ENCODE results near the gene GATA6.

The GATA6 gene

GRCh38 chr18:22169011-22169888 lies at the start of gene GATA6:
GATA6 (plus strand) TSS chr18:22169589; CDS start chr18:22171145, 1,556 bp downstream.
- DNase-seq (ENCODE audit: low read depth, low spot score) = no peak

DNA sequence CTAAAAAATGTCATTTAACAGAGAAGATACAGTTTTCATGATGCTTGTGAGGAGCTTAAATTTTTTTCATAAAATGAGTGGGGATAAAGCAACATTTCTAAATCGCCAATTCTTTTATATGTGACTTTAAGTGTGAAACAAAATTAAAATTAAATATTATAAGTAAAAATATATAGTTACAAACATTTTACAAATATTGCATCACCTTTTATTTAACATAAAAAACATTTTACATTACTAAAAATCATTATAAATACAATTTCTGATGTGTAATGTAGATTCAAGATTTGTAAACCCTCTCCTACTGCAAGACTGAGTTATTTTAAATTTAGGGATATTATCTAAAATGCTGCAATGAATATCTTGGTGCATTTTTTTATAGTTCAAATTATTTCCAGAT lies 44.4 kb upstream of the GATA6 start:
- no peak for DNase-seq (ENCODE audit: low read depth, low spot score)

GRCh38 chr18:22128954-22129353 lies 40.4 kb upstream of the GATA6 start:
- no peak for DNase-seq (ENCODE audit: low read depth, low spot score)

DNA sequence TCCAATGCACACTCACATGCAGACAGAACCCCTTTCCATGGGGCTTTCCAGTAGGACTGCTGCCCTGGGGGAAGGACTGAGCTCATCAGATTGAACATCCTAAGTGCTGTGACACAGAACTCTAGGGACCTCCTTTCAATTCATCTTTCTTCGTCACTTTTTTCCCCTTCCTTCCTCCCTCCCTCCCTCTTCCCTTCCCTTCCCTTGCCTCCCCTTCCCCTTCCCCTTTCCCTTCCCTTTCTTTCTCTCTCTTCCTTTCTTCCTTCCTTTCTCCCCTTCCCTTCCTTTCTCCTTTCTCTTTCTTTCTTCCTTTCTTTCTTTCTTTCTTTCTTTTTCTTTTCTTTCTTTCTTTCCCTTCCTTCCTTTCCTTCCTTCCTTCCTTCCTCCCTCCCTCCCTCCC lies 39.6 kb upstream of the GATA6 start:
- no peak for DNase-seq (ENCODE audit: low read depth, low spot score)

DNA sequence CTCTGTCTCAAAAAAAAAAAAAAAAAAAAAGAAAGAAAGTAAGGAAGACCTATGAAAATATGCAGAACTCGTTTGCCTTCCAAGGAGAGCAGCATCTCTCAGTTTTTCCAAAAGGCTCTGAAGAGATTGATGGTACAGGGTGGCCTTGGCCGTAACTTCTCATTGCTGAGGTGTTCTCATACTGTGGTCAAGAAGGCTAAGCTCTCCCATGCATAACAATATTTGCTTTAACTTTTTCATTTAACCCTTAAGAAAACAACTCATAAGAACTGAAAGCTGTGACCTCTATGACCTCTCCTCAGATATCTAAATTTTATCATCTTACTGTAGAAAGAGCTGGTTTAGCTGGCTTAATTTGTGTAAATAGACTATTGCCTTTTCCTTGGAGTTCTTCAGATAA lies 37.1 kb upstream of the GATA6 start:
- DNase-seq (ENCODE audit: low read depth, low spot score) = no peak

DNA sequence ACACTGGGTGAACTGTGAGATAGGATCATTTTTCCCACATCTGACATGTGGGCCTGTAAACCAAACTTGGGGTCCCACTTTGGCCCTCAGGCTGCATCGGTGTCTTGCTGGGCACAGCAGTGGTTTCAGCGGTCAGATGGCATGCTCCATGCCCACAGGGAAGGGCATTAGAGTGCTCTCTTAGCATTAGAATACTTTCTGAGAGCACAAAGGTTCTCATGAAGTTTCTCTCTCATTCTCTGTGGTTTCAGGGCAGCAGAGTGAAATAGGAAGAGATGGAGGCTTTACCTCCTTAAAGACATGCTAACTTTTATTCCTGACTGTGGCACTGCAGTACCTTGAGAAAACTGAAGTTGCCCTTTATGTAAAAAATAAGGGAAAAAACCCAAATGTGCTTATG lies 36.6 kb upstream of the GATA6 start:
- no peak for DNase-seq (ENCODE audit: low read depth, low spot score)

- no peak for DNase-seq (ENCODE audit: low read depth, low spot score)
Observed at GRCh38 chr18:22136395-22136794, 33.0 kb upstream of the GATA6 start.

DNA sequence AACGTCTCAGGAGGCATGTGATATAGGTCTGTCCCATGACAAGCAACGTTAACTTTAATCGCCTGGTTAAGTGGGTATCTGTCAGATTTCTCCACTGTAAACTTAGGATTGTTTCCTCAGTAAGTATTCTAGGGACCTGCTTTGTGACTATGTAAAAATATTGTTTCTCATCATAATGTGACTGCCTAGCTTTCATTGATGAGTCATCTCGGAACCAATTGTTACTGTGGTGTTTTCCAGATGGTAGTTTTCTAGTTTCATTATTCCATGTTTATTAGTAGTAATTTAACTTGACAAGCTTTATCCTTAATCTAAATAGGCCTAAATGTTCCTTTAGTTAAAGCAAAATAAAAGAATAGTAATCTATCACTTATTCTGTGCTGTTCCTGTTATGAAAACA lies 28.2 kb upstream of the GATA6 start:
- no peak for DNase-seq (ENCODE audit: low read depth, low spot score)

DNA sequence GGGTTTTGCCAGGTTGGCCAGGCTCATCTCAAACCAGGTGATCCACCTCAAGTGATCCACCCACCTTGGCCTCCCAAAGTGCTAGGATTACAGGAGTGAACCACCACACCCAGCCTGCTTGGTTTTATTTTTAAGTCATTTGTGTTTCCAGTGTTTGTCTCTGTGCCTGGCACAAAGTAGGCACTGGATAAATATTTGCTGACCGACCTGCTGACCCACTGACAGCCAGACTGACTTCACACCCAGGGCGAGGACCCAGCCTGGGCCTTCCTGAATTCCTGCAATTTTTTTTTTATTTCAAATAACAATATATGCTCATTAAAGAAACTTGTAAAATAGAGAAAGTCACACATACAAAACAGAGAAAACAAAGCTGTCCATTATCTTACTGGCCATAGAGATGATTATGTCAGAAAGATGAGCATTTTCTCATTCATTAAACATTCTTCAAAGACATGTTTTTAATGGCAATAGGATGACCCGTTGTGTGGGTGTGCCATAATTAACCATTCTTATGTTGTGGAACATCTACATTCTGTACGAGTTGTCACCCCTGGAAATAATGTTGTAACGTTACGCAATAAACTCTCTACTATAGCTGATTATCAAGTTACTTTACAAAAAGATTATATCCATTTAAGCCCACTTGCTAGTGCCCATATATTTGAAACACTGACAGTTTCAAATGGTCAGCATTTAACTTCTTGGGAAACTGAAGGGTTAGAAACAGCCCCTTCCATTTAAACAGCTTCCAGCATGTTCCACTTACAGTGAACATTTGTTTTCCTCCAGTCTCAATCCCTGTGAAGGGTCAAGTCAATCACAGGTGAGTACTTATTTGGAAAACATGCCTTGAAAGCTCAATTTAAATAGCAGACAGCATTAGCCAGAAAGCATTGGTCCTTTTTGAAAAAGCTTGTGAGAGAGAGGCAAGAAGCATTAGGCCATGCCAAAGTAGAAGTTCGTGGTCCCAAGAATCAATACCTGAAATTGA lies 25.7 kb upstream of the GATA6 start:
- DNase-seq (ENCODE audit: low read depth, low spot score) = no peak

GRCh38 chr18:22145160-22145559 lies 24.2 kb upstream of the GATA6 start:
- DNase-seq (ENCODE audit: low read depth, low spot score) = no peak

DNA sequence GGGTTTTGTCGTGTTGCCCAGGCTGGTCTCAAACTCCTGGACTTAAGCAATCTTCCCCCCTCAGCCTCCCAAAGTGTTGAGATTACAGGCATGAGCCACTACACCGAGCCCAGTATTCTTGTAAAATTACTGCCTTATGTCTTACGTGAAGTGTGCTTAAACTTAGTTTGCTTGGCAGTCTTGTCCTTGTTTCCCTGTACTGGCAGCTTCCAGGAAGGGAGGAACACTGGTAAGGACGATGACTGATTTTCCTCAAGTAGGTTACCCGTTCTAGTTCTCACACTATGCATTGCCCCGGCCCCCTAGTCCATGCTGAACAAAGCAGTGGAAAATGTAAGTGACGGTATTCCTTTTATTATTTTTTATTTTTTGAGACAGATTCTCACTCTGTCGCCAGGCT lies 19.7 kb upstream of the GATA6 start:
- DNase-seq (ENCODE audit: low read depth, low spot score) = no peak

DNA sequence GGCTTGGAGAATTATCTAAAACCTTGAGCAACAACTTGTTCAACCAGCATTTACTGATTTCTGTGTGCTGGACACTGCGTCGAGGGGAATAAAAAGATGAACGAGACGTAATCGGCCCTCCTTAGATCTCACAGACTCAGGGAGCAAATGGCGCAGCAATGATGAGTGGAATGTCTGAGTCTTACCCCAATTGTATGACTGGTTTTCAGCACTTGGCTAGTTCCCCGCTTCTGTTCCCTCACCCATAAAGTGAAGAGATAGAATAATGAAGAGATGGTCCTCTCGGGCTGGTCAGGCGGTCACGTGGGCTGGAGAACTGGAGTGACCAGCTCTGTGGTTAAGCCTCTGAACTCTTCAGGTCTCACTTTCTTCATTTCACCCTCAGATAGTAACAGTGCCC lies 17.3 kb upstream of the GATA6 start:
- DNase-seq (ENCODE audit: low read depth, low spot score) = no peak

- no peak for DNase-seq (ENCODE audit: low read depth, low spot score)
Observed at GRCh38 chr18:22153428-22153827, 16.0 kb upstream of the GATA6 start.

GRCh38 chr18:22155584-22155983 lies 13.8 kb upstream of the GATA6 start:
- DNase-seq (ENCODE audit: low read depth, low spot score) = no peak

DNA sequence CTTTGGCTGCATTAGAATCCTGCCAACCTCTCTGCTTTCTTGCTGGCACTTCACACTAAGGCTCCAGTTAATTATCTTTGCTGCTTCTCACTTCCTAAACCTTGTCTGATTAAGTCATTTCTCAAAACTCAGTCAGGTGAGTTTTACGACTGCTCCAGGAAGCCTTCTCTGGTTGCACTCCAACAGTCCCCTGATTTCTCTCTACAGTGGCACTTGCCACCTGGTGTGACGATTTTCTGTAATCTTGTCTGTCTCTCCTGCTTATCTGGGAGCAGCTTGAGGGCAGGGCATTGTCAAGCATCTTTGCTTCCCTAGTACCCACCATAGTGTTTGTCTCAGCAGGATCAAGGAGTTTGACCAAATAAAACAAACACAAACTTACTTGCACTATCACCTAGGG lies 10.4 kb upstream of the GATA6 start:
- no peak for DNase-seq (ENCODE audit: low read depth, low spot score)

DNA sequence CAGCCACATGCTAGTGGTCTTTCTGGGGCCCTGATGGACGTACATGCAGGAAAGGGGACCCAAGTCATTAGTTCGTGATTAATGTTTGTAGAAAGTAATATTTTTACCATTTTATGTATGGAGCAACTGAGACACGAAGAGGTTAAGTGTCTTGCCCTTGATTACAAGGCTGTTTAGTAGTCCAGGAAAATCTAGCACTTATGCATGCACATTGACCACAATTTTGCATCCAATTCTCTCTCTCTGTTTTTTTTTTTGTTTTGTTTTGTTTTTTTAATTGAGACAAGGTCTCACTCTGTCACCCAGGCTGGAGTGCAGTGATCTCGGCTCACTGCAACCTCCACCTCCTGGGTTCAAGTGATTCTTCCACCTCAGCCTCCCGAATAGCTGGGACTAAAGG lies 8.3 kb upstream of the GATA6 start:
- no peak for DNase-seq (ENCODE audit: low read depth, low spot score)

- DNase-seq (ENCODE audit: low read depth, low spot score) = no peak
Observed at GRCh38 chr18:22163416-22164161, 5.8 kb upstream of the GATA6 start.

GRCh38 chr18:22164337-22165048 lies 4.9 kb upstream of the GATA6 start:
- no peak for DNase-seq (ENCODE audit: low read depth, low spot score)

GRCh38 chr18:22165049-22165602 lies 4.3 kb upstream of the GATA6 start:
- no peak for DNase-seq (ENCODE audit: low read depth, low spot score)

DNA sequence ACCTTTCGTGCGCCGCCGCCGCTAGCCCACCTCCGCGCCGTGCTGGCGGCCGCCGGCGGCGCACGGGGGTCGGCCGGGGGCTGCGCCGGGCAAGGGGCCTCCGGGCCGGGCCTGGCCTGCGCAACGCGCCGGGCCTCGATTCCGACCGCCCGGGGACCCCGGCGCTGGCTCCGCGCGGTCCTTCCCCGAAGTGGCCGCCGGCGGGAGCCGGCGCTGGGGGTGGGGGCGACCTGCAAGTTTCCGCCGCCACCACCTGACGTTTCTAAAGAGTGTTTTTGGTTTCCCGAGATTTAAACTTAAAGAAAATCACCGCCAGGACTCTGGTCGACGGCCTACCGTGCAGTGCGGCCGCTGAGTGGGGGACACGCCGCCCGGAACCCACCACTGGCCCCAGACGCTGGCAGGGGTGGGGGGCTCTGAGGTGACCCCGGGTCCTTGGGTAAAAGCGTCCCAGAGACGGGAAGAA lies 3.8 kb upstream of the GATA6 start:
- no peak for DNase-seq (ENCODE audit: low read depth, low spot score)
